GM12873 (cell line): Measurements from ENCODE around the gene ATP7B.
A peak's percentile ranks its signal among the peaks of the same experiment; 100 is the strongest.

Source experiments
- CTCF ChIP-seq: IDR thresholded peaks from 2 replicates; pipeline ENCODE4 v1.5.1; 2012; ENCODE audit warnings: low read depth, mild to moderate bottlenecking, moderate library complexity, low read length, control low read depth; ENCODE audit not compliant: insufficient read depth; ENCODE audit errors: missing control alignments

ATP7B gene

GRCh38 chr13:52010890-52011631 is at the start of gene ATP7B:
Gene ATP7B (minus strand): TSS chr13:52011450. CDS start chr13:52011337, 113 bp downstream.
- TF ChIP-seq CTCF: peak; percentile 11

GRCh38 chr13:52053460-52053859 is 42.2 kb upstream of the ATP7B start:
- TF ChIP-seq CTCF: no peak

DNA sequence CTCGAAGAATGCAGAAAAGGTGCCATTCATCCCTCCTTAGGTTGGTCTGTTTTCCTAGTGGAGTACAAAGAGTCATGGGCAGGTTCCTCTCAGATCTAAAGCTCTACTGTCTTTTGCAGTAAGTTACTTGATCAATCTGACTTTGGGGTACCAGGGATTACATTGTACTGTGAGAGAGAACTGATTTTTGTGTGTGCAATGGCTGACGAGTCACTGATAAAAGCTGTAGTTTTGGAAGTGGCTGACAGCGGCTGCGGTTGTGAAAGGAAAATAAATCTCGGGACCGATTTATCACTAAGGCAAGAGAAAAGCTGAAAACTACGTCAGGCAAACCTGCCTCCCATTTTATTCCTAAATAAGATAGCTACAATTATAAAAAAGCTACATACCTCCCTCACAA is 40.1 kb upstream of the ATP7B start:
- no peak for TF ChIP-seq CTCF

DNA sequence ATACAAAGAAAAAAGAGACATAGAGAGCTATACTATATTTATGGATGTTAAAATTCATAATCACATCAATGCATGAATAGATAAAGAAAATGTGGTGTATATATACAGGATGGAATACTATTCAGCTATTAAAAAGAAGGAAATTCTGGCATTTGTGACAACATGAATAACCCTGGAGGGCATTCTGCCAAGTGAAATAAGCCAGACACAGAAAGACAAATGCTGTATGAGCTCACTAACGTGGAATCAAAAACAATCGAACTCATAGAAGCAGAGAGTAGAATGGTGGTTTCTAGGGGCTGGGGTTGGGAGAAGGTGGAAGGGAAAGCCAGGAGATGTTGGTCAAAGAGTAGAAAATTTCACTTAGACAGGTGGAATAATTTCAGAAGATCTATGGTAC is 37.3 kb upstream of the ATP7B start:
- TF ChIP-seq CTCF: no peak

DNA sequence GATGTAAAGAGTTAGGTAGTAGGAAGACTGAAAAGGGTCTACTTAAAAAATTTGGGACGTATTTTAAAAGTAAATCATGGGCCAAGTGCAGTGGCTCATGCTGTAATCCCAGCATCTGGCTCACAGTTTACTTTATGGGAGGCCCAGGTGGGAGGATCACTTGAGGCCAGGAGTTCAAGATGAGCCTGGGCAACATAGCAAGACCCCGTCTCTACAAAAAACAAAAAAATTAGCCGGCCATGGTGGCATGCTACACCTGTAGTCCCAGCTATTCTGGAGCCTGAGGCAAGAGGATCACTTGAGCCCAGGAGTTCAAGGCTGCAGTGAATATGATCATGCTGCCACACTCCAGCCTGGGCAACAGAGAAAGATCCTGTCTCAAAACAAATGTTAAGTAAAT is 36.2 kb upstream of the ATP7B start:
- TF ChIP-seq CTCF: no peak

DNA sequence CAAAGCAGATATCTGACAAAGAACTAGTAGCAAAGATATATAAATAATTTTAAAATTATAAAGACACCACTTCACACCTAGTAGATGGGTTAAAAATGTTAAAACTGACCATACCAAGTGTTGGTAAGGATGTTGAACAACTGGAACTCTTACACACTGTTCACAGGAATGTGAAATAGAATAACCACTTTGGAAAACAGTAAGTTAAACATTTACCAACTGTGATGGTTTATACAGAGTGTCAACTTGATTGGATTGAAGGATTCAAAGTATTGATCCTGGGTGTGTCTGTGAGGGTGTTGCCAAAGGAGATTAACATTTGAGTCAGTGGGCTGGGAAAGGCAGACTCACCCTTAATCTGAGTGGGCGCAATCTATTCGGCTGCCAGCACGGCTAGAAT is 32.4 kb upstream of the ATP7B start:
- no peak for TF ChIP-seq CTCF

- no peak for TF ChIP-seq CTCF
Measured at GRCh38 chr13:52036037-52036436, 24.8 kb upstream of the ATP7B start.
